ENCODE data around the gene MED13L.
"Not testable (repeated sequence)": the region's sequence is repeated elsewhere in the genome, so short reads cannot be mapped to it uniquely, and the experiment has no call there.

The MED13L gene

DNA sequence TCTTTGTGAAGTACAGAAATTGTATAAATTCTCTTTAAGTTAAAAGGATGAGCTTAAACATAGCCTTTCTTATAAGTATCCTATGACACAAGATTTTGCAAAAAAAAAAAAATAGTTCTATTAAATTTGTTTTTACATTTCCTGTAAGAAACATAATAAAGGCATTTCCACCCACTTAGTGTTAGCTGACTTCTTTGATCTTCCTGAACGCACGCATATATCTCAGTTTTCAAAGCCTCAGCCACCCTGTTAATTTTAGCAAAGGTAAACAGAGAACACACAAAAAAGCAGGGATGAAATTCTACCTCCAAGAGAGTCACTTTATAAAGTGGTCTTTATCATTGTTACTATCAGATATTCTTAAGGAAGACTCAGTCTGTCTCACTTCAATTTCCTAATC, 277.9 kb downstream of the MED13L start:
- FAIRE-seq, result no peak

DNA sequence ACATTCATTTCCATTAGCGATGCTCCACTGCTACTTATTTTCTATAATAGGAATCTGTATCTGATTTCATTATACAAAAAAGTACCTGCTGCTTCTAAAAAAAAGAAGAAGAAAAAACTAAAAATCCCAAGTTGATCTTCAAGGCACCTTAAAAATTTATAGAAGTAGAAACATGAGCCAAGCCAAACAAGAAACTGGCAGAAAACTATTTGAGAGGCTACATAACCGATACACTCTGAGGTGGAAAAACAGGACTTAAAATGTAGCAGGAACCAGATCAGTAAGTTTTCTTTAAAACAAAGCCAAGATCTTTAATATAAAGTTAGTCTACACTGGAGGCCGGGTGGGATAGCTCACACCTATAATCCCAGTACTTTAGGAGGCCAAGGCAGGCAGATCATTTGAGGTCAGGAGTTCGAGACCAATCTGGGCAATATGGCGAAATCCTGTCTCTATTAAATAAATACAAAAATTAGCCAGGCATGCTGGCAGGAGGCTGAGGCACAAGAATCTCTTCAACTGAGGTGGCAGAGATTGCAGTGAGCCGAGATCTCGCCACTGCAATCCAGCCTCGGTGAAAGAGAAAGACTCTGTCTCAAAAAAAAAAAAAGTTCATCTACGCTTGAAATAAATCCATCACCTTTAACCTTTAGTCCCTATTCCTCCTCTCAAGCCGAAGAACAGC, 278.6 kb downstream of the MED13L start:
- FAIRE-seq, result no peak

DNA sequence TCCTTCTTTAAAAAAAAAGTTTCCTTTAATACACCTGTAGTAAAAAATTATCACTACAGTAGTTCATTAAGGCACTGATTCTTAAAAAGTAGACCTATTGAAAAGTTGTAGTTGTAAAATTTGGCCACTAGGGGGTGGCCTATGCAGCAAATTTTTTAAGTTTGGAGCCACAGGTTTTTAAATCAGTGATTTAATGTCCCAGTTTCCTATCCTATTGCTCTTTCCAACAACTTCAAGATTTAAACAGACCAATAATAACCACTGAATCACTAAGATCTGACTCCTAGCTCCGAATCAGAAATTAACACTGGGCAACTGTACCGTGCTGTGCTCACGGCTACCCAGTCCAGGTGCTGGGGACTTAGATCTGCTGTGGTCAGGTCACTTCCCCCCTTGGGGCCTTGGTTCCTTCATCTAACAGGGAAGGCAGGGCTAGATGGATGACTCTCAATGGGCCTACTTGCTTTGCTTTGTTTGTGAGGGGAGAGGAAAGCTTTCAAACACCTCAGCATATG, 279.3 kb downstream of the MED13L start:
- FAIRE-seq, result no peak

DNA sequence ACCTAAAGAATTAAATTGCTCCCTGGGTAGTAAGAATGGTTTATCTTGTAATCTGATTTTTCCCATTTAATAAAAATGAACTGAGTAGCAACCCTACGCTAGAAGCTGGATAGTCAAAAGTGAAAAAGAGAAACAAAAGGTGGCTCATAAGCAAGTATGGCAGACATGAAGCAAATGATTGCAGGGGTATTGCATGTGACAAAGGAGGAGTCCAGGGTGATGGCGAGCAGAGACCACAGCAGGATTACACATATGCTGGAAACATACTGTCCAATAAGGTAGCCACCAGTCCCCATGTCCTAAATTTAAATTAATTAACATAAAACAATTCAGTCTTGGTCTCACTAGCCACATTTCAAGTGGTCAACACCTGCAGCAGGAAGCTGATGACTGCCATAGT, 283.8 kb downstream of the MED13L start:
- no peak for FAIRE-seq

DNA sequence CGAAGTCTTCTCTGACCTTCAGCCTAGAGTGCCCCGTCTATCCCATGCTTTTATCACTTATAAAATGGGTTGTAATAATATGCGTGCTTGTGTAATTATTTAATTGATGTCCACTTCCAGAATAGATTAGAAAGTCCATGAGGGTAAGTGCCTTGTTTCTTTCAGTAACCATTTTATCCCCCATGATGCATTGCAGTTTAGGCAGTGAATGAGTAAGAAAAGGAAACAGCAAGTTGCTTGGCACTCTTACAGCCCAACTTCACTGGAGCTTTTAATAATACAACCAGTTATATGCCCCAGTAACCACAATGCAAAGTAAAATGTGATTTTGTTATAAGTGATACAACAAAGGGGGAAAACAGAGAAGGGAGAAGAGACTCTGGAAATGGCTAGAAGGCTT, 287.3 kb downstream of the MED13L start:
- no peak for FAIRE-seq

- FAIRE-seq, result no peak
Measured at GRCh38 chr12:115988625-115989563, 288.6 kb downstream of the MED13L start.

DNA sequence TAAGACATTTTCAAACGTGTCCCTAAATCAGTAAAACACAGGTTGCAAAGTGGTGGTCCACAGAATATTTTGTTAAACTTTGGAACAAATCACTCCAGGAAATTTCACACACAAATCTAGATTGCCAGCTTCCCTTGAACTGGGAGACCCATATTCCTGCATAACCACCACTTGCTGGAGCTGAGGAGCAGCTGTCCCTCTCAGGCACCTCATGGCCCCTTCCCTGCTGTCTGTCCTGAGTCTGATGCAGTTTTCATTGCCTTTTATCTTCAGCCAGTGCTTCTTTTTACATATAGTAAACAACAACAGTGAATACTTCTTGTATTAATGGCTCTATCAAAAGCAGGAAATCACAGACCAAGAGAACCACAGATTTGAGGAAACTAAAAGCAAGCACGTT, 289.3 kb downstream of the MED13L start:
- FAIRE-seq, result no peak

DNA sequence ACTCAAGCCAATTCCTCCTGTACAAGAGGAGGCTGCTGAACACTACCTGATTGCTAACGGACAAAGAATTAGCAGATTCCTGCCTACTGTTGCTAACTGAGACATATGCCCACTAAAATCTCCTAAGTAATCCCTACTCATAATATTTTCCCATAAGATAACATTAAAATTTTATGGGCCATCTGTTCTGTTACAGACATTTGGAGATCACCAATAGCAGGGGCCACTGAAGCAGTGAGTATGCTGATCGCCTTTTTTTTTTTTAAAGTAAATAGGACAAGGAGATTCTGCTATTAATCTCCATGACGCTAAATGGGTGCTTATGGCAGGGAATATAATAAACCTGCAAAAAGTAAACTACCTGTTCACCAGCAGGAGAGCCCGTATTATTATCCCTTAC, 292.9 kb downstream of the MED13L start:
- no peak for FAIRE-seq

DNA sequence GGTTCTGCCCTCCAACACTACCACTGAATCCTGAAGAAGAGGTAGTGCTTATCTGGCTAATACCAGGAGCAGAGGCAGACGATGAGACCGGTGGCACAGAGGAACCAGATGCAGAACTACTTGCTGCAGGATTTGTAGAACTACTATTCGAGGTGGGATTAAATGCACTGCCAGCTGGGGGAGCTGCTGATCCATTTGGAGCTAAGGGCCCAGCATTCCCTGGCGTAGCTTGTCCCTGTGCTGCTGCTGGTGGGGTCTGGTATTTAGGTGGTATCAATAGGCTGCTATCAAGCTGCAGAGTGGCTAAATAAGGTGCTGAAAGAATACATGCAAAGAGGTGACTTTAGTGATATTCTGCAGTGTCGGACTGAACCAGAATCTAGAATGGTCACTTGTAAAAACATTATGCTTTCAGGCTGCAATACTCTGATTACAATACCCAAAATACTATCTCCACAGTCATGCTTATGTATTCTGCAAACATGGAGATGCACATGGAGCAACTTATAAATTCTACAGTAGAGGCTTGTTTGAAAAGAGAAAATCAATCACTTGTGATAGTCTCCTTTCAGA, 294.2 kb downstream of the MED13L start:
- FAIRE-seq, result no peak

GRCh38 chr12:115980339-115980738, 297.2 kb downstream of the MED13L start:
- no peak for FAIRE-seq

DNA sequence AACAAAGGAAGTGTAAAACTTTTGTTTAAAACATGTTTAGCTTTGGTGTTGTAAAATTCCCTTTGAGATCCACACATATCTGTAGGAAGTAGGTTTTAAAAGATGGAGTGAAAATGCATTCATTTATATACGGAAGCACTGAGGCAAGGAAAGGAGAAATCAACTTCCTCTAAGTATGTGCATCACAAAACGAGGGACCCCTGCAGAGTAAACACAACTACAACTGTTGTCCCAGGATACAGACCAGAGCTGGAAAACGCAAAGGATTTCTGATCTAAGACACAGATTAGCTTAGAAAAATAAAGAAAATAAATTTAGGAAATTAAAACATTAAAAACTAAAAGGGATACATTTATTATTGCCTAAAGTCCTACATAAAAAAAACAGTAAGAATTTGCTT, 297.6 kb downstream of the MED13L start:
- FAIRE-seq, result no peak

- no peak for FAIRE-seq
Measured at GRCh38 chr12:115979351-115979750, 298.1 kb downstream of the MED13L start.

DNA sequence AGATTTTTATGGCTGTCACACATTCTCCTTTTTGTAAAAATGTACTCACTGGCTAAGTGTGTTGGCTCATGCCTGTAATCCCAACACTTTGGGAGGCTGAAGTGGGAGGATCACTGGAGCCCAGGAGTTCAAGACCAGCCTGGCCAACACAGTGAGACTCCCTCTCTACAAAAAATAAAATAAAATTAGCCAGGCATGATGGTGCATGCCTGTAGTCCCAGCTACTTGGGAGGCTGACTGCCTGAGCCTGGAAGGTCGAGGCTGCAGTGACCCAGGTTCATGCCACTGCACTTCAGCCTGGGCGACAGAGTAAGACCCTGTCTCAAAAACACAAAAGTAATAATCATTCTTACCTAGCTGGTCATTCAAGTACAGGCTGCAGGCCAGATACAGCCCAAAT, 300.7 kb downstream of the MED13L start:
- FAIRE-seq, result not testable (repeated sequence)

GRCh38 chr12:115975411-115975810, 302.1 kb downstream of the MED13L start:
- no peak for FAIRE-seq

DNA sequence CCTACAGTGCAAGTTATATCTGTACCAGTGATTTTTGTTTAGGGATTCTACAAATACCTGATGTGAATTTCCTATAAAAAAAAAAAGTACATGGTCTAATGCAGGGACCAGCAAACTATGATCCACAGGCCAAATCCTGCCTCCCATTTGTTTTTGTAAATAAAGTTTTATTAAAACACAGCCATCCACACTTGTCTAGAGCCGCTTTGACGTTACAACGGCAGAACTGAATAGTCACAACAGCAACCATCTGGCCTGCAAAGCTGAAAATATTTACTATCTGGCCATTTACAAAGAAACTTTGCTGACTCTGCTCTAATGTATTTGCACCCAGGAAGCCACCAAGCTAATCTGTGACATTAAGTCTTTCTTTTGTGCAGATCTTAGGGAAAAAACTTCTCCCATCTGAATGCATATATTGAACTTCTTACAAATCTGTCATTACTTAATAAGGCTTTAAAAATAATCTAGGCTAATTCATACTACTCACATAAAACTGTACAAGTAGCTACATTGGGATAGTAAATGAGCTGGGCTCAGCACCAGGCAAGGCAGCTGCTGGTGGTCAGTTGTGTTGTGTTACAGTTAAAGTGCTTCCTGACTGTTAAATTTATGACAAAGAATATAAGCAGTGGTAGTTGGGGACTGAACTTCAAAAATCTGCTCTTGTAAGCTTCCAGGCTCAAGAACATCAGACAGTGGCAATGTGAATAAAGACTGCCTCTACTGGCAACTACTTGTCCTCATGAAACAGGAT, 303.3 kb downstream of the MED13L start:
- FAIRE-seq, result no peak

GRCh38 chr12:115973066-115973465, 304.4 kb downstream of the MED13L start:
- FAIRE-seq, result no peak

- no peak for FAIRE-seq
Measured at GRCh38 chr12:115972241-115972640, 305.3 kb downstream of the MED13L start.

GRCh38 chr12:115968211-115968610, 309.3 kb downstream of the MED13L start:
- FAIRE-seq, result no peak

DNA sequence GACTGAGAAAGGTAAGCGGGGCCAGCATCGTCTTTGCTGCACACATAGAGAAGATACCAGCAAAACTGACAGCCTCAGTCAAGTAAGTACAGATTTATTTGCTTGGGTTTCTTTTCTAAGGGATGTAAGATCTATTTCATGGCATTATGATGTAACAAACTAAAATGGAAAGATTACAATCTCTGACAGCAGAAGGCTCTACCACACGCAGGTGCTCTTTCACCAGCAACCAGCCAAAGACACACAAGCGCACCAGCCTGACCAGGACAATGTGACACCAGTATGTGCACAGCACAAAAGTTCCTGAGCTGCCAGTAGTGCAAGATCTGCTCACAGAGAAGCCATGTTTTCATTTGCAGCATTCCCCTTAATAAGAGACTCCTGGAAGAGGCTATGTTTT, 311.1 kb downstream of the MED13L start:
- no peak for FAIRE-seq

- FAIRE-seq, result no peak
Measured at GRCh38 chr12:115964626-115965025, 312.9 kb downstream of the MED13L start.

GRCh38 chr12:115964214-115964613, 313.3 kb downstream of the MED13L start:
- FAIRE-seq, result no peak

DNA sequence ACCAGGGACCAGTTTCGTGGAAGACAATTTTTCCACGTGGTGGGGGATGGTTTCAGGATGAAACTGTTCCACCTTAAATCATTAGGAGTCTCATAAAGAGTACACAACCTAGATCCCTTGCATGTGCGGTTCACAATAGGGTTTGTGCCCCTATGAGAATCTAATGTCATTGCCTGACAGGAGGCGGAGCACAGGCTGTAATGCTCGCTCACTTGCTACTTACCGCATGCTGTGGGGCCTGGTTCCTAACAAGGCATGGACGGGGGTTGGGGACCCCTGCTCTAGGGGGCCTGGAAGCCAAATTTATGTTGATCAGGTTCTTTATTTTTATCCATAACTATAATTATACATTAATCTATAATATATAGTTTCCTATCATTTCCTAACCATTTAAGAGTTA, 315.3 kb downstream of the MED13L start:
- FAIRE-seq, result no peak
